NCI-H1930 (cell line): ENCODE measurements around the gene KHDRBS2.

Experiments used
- DNase-seq, 2 experiments: peaks; one replicate each; lab custom pipeline; 2025; lab: John Stamatoyannopoulos, UW

KHDRBS2 gene

DNA sequence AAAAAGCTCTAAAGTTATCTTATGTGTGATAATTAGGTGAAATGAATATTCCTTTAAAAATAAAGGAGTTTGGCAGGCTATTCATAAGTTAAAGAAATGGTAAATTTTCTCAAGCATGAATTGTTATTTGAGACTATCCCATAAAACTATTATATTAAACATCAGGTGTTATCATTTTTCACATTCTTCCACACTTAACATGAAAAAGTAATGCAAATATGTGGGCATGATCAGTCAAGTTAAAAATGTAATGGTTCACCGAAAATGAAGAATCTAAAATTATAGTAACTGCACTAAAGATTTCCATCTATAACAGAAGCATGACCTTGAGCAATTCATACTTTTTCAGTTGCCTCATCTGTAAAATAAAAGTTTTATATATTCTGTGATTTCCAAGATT, 110.8 kb downstream of the KHDRBS2 start:
- no peak for DNase-seq

DNA sequence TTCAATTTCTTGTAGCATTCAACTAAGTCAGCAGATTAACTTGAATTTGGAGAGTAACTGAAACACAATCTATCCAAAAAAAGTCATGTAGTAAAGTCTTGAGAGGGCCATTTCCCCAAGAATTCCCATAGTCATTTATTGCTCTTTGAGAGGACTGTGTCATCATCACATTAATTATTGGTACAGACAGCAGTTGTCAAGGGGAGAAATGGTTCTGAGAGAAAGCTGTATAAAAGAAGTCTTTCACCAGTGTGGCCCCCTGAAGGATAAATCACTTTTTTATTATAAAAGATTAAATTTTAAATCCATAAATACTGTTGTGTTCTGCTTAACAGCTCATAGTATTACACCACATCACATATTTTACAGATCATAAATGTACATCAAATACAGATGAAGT, 111.5 kb downstream of the KHDRBS2 start:
- no peak for DNase-seq

DNA sequence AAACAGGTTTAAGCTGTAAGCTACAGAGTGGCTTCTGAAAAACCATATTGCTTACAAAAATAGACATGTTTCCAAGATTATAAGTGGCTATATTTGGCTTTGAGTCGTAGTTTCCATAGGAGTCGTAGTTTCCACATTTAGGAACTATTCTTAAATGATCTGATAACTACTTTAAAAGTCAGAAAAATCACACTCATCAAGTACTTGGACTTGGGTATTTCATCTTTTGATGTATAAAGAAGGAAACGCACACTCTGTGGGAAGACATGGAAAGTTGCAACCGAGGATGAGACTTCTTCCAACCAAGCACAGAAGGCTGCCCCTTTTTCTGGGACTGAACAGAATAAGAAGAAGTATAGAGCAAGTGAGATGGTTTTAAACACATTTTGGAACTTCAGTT, 118.3 kb downstream of the KHDRBS2 start:
- no peak for DNase-seq

DNA sequence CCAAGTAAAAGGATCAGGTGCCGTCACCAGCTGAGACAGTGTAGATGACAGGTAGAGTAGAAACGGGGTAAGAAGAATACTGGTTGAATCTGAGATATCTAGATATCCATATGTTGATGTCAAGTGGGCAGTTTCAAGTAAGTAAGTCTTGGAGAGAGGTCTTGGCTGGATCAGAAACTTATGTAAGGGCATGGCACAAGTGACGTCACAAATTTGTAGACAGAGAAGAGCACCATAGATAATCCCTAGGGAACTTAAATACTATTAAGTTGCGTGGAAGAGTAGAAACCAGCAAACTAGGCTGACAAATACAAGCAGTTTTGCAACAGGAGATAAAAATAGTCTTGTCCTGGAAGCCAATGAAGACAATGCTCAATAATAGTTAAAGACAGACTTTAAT, 123.2 kb downstream of the KHDRBS2 start:
- DNase-seq: no peak

DNA sequence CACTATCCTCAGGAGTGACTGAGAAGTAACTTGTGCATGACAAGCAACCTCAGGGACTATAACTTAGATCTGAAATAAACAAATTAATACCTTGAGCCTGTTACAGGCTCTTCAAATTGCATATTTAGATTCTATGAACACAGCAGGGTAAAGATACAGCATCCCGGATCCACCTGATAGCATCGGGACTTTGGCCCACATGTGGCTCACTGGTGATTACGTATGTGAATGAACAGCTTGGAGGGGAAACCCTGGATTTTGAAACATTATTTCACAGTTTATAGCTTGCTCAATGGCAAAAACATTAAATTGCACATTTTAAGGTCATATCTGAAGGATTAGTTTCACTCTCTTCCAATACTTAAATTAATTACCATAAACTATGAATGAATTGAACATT, 133.2 kb downstream of the KHDRBS2 start:
- no peak for DNase-seq

DNA sequence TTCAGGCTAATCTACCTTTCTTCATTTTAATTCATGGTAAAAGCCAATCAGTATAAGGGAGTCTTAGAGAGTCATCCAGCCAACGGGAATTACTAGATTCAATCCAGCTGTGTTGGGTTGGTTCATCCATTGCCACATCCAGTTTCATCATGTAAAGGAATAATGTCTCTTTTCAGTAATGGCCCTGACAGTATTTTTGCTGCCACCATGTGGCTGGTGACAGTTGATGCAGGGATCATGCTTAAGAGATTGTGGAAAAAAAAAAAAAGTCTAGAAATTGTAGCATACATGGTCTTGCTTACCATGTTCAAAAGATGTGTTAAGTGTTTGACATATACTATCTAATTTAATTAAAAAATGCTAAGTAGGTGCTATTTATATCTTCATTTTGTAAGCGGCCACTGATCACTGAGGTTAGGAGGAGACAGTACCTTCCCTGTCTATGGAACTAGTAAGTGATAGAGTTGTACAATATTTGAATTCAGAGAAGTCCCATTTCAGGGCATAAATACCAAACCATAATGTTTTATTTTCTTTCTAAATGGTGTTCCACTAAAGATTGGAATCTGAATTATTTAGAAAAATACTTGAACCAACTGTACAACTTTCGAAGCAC, 135.9 kb downstream of the KHDRBS2 start:
- DNase-seq: peak; percentile 11 to 32

DNA sequence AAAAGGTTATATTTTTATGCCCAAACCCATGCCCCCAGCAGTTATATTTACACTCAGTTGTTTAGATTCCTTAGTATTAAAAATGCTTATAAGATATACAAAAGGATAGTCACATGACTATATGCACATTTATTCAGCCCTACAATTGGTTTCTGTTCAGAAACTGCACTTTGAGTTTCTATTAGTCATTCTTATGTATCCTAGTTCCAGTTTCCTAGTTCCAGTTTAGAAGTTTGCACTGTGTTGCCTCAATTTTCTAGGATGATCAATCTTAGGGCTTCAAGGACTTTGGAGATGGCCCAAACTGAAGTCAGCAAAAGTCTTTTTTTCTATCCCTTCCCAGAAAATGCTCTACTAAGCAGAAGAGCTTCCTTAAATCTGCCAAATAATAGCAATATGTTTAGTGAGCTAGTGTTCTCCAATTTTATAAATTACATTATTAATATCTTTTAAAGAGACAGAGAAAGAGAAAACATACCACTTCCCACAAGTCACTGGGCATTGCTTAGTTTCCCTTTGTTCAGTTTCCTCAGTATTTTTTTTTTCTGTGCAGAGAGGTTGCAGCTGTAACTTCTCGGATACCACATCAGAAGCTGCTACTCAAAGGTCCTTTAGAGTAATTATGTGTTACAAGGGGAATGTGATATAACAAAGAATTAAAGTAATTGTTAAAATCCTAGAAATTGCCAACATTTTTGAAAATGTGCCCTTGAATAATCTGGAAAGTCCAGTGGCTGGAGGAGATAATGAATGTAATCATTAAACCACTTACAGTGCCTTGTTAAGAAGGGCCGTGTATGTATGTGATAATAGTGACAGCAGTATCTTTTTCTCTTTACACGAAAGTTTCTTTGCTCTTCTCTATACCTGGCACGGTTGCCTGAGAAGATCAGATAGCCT, 138.8 kb downstream of the KHDRBS2 start:
- DNase-seq: no peak

DNA sequence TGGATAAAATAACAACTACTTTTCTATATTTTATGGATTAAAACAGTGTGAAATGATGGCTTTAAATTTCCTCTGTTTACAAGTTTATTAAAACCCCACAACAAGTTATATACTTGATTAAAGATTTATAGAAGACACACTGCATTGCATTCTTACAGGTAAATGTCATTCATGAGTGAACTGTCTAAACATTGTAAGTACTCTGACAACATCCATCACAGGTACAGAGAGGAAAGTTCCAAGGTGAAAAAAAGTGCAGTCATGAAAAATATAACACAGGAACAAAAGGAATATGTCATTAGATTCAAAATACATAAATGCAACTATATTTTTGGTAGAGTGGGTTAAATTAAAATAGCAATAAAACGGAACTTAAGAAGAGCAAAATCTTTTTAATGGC, 156.9 kb downstream of the KHDRBS2 start:
- DNase-seq: no peak

DNA sequence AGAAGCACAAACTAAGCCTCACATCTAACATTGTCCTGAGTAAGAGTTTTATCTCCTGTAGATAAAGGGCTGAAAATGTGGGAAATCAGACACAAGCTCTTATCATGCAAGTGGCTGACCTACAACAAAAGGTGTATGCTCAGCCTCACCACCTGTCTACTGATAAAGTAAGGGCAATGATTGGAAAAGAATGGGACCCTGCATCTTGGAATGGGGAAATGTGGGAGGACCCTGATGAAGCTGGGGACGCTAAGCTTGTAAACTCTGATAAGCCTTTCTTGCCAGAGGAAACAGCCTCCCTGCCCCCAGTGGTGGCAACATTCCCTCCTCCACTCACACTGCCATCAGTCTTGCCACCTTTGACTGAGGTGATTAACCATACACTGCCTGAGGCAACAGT, 166.6 kb downstream of the KHDRBS2 start:
- no peak for DNase-seq

DNA sequence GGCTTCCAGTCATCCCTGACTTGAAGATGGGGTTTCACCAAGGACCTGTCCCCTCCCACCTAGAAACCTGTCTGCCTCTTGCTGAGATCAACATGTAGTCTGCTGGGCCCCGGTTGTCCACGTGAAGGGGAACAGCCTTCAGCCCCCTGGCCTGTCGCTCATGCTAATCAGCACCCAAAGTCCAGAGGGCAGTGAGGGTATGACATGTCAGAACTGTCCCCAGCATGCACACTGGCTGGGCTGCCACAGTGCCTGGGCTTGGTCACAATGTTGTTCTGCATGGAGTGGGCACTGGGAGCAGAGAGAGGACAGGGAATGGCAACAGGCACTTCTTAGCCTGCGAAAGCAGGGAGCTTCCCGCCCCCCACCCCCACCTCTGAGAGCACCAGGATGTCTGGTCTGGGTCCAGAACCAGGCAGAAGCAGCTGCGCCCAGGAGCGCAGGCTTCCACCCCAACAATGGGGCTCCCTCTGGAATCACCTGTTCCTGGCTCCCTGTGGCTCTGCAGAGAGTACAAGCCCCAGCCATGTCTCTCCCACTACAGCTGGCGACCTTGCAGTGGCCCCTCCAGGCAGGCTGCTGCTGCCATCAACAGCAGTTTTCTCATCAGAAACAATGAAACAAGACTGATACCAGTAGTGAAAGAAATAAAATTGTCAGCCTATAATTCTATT, 182.7 kb downstream of the KHDRBS2 start:
- no peak for DNase-seq

DNA sequence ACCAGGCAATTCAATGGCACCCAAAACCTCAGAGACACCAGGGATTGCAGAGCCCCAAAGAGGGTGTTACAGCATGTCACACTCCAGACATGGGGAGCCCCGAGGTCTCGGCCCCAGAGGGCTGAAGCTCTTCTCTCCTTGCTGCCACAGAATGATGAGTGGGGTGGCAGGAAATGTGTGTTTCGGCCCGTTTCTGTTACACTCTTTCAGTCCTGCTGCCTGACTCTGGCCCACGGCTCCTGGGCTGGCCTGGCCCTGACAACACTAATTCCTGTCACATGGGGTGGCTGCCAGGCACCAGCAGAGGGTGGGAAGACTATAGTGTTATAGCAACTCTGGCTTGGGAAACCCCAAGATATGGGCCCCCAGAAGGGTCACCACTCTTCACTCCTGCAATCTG, 183.6 kb downstream of the KHDRBS2 start:
- no peak for DNase-seq

DNA sequence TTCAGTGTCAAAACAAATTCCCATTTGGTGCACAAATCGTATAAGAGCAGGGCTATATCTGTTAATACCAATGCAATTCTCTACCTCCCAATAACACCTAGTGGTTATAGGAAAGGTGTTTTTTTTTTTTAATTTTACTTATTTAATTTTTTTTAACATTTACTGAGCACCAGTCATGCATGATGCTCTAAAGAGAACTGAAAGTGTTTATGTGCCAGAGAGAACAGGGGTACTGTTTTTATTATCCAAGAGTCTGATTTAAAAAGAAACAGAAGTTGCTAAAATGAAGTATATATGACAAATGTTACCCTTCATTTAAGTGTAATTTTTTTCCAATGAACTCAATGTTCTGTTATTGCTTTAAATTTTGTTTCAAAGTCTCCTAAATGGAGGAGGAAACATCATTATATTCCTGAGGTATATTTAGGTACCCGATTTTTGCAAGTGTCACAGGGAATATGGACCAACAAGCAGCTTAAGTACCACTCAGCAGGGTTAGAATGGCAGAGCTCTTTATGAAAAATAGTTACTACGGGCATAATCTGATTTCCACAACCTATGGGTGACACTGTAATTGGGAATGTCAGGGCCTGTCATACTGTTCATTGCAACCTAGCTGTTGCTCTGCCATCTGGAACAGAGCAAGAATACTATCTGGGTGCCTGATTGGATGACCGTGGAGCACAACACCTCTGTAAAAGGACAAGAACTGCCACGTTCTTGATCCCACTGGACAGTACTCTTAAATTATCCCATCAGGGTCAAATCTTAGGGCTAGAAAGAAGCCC, 195.4 kb downstream of the KHDRBS2 start:
- no peak for DNase-seq

DNA sequence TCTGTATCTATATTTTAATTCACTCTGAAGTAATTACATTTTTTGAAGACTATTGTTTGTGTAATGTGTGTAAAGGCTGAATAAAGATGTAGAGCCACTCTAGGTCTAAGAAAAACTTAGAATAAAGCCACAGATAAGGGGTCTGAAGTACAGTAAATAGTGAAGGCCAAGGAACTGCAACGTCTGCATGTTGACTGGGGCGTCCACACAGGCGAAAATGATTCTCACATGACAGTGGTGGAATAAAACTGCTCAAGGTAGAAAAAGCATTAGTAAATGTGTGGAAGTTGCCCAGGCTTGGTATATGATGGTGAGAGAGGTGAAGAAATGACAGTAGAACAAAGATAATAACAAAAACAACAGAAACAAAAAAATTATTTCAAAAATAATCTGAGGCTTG, 196.2 kb downstream of the KHDRBS2 start:
- no peak for DNase-seq

DNA sequence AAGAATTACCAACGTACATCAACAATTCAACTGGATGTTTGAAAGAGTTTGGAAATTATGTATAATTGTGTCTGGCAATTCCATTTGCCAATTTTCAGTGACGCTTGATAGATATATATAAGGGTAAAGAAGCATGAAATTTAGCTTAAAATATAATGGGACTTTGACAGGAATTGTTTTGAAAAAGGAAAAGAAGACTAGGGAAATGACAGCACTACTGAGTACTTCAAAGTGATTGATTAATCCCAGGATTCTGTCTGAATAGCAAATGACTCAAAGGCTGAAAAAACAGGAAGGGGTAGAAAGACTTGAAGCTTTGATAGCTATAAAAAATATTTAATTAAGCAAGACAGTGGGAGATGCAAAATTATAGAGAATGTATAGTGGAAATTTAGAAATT, 200.0 kb downstream of the KHDRBS2 start:
- DNase-seq: no peak

DNA sequence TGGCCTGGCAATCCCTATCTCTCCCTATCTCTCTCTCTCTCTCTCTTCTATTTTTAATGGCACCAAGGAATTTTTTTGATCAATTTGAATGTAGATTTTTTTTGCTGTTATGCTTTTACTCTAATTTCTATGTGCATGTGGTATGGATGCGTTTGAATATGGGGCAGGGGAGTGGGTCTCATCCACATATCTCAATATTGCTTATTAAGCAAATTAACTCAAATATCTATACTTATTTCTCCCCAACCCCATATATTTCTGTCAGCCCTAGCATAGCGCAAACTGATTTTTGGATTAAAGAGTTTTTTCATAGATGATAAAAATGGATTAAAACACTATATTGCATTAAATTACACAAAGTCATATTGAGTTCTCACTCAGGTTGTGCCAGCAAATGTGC, 210.2 kb downstream of the KHDRBS2 start:
- no peak for DNase-seq

DNA sequence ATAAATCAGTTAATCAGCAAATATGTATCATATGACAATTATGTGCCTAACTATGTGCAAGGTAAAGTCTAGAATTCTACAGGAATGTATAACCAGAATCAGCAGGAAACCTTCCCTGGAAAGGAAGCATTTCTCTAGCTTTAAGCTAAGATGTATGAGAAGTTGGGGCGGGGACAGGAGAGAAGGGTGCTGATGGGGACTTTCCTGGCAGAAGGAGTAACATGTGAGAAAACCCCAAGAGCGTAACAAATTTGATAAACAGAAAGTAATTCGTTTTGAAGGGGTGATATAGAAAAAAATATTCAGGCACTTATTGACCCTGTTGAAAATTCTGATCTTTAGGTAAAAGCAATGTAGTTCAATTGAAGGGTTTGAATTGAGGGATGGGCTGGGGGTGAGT, 226.1 kb downstream of the KHDRBS2 start:
- DNase-seq: no peak

DNA sequence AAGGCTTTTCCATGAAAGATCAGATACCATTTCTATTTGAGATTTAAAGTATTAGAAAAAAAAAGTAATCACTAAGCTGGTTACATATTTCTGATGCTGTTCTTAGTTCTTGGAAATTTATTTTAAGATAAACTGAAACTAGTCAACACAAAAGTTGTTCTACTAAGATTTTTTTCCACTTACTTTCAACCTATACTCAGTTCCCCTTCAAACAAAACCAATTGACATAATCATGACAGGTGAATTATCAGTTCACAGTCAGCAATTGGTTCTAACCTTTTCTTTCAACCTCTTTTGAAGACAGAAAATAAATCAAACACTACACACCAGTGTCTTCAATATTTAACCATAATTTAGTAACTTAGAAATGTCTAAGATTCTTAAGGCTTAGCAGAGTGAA, 228.7 kb downstream of the KHDRBS2 start:
- DNase-seq: no peak

DNA sequence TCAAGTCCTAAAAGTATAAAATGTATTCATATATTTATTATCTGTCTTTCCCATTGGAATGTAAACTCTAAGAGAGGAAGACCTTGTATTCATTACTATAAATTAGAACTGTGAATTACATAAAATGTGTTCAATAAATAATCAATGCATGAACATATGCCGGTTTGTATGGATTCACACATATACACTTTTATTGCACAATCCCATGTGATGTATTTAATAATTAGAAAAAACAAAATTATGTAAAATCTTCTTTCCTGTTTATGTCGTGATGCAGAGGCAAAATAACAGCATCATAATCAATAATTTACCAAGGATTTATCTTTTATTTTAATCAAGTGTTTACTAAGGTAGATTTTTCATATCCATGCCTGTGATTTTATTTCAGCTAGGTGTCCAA, 240.5 kb downstream of the KHDRBS2 start:
- DNase-seq: no peak

DNA sequence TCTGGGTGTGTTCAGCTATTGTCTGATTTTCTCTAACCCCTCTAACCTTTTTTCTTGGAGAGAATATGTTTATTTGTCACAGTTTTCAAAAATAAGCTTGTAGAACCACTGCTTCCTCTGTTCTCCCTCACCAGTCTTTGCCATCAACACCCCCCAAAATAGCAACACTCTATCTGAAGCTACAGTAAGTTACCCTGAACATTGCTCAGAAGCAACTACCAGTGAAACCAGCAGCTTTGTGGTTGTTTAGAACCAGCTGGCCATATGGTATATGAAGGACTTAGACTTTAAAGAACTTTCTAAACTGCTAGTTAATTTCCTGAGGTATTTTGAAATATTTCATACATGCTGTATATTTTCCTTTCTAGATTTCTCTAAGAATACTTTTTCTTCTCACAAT, 242.9 kb downstream of the KHDRBS2 start:
- no peak for DNase-seq

DNA sequence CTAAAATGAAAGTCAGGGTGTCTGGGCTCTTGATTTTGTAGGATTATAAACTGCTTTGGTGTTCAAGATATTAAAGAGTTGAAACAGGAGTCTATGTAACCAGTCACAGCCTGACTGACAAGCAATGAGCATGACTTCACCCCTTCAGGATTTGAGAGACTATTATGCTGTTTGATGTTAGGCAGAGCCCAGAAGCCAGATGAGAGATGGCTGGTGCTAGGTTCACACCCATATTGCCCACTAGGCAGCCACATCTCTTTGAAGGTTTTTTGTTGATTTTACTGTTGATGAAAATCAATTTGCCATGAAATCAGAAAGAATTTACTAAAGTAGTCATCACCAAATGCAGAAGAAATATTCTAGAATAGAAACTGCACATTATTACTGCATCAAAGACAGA, 243.6 kb downstream of the KHDRBS2 start:
- DNase-seq: no peak

DNA sequence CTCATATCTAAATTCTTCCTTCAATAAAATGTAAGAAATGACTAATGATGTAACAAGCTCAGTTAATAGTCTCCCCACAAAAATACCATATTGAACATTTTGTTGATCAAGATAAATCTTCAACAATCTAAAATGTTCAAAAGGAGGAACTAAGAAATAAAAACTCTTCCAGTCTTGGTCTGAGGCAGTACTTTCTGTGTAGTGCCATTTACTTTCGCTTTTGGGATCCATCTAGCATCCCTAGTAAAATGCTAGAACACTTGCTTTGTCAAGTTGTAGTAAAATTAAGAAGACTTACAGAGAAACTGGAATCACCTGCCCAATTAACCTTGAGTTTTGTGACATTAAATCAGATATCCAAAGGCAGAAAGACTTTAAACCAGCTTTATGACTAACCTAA, 246.4 kb downstream of the KHDRBS2 start:
- no peak for DNase-seq

DNA sequence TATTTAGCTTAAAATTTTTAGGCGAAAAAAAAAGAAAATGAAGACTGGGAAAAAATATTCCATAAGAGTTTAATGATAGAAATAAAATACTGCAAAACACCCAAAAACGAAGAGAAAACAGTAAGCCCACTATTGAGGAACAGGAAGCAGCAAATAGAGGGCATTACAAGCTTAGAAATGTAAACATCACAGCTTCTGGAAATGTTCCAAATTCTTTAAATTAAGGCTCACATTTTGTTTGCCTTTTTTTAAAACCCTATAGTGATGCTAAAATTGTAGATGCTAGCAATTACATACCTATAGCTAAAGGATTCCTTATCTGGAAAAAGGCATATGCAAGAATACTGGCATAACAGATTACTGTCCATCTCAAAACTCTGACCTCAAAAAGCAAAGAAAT, 248.6 kb downstream of the KHDRBS2 start:
- DNase-seq: no peak
